CD14-positive monocyte (primary cell): ENCODE measurements around the gene ARMH1. TPM values are rescaled to one million over a fixed set of nuclear protein-coding genes. Genes with fewer than 3 reads are reported as not detected.
A peak's percentile ranks its signal among the peaks of the same experiment; 100 is the strongest.

Experiments used
- DNase-seq, 3 donors: peaks; one replicate each; pipeline ENCODE4 v3.0.0-alpha.2; 2011 to 2022
- H2AFZ ChIP-seq: 2 replicates; pipeline ENCODE4 v1.6.0; 2012; ENCODE audit warnings: mild to moderate bottlenecking, low read depth, low read length, inconsistent platforms; ENCODE audit not compliant: insufficient read depth, poor library complexity, severe bottlenecking
- H3K27ac ChIP-seq, 2 donors: 1 replicate in 1 of 2; 2 replicates in 1 of 2; pipeline ENCODE4 v1.5.1; 2012 to 2013; ENCODE audit warnings: low read length in 2 of 2, control low read depth in 1 of 2, inconsistent platforms in 1 of 2, low read depth in 1 of 2, mild to moderate bottlenecking in 1 of 2
- H3K27me3 ChIP-seq, 2 donors: one replicate each; pipeline versions ENCODE4 v1.6.0 to v1.6.1; 2011 to 2013; ENCODE audit warnings: low read length in 2 of 2; ENCODE audit not compliant: control insufficient read depth in 2 of 2, insufficient read depth in 2 of 2
- H3K36me3 ChIP-seq, 2 donors: replicated peaks in 1 of 2; 1 replicate in 1 of 2; 2 replicates in 1 of 2; pipeline versions ENCODE4 v1.5.1 to v1.6.1; 2012 to 2013; ENCODE audit warnings: low read length in 2 of 2, control low read depth in 1 of 2, inconsistent platforms in 1 of 2, mild to moderate bottlenecking in 1 of 2; ENCODE audit not compliant: insufficient read depth in 2 of 2, control insufficient read depth in 1 of 2
- H3K4me1 ChIP-seq, 2 donors: 1 replicate in 1 of 2; 2 replicates in 1 of 2; pipeline versions ENCODE4 v1.5.1 to v1.6.1; 2012 to 2013; ENCODE audit warnings: low read length in 2 of 2, control low read depth in 1 of 2, inconsistent platforms in 1 of 2, mild to moderate bottlenecking in 1 of 2, moderate library complexity in 1 of 2; ENCODE audit not compliant: insufficient read depth in 2 of 2, control insufficient read depth in 1 of 2
- H3K4me2 ChIP-seq: replicated peaks from 2 replicates; pipeline ENCODE3; 2012; ENCODE audit warnings: low read length, moderate library complexity, mild to moderate bottlenecking; ENCODE audit not compliant: poor library complexity, severe bottlenecking; ENCODE audit errors: extremely low read depth
- H3K4me3 ChIP-seq, 3 experiments: fragments of 200-600 bp in 1 of 3; sonication (generic) in 1 of 3; replicated peaks in 1 of 3; 1 replicate in 2 of 3; 2 replicates in 1 of 3; pipeline ENCODE4 v1.5.1; 2011 to 2013; ENCODE audit warnings: low read length in 3 of 3, mild to moderate bottlenecking in 3 of 3, control low read depth in 2 of 3, low read depth in 2 of 3, inconsistent platforms in 1 of 3, moderate library complexity in 1 of 3
- H3K79me2 ChIP-seq: 2 replicates; pipeline ENCODE4 v1.6.0; 2012; ENCODE audit warnings: mild to moderate bottlenecking, control low read depth, inconsistent platforms, low read length, moderate library complexity; ENCODE audit not compliant: insufficient read depth
- H3K9ac ChIP-seq: 2 replicates; pipeline ENCODE4 v1.6.0; 2017; ENCODE audit warnings: low read length, mild to moderate bottlenecking; ENCODE audit not compliant: insufficient read depth, poor library complexity, severe bottlenecking
- H3K9me3 ChIP-seq, 2 donors: replicated peaks in 1 of 2; 1 replicate in 1 of 2; 2 replicates in 1 of 2; pipeline versions ENCODE4 v1.5.1 to v1.6.1; 2012 to 2013; ENCODE audit warnings: low read length in 2 of 2, control low read depth in 1 of 2; ENCODE audit not compliant: control insufficient read depth in 1 of 2, insufficient read depth in 1 of 2
- H4K20me1 ChIP-seq: 2 replicates; pipeline ENCODE4 v1.6.0; 2012; ENCODE audit warnings: mild to moderate bottlenecking, low read length, control low read depth, moderate library complexity; ENCODE audit not compliant: insufficient read depth
- H3K27ac Mint-ChIP-seq, 7 donors: one replicate each; pipeline ENCODE4 v1.8.0; 2020; ENCODE audit warnings: mild to moderate bottlenecking in 7 of 7, mixed read lengths in 7 of 7, moderate library complexity in 6 of 7, inconsistent platforms in 2 of 7
- H3K27me3 Mint-ChIP-seq, 3 donors: one replicate each; pipeline ENCODE4 v1.8.0; 2021 to 2022; ENCODE audit warnings: low read depth in 3 of 3, mild to moderate bottlenecking in 3 of 3, mixed read lengths in 3 of 3, moderate library complexity in 3 of 3, inconsistent platforms in 1 of 3
- H3K36me3 Mint-ChIP-seq, 2 donors: one replicate each; pipeline ENCODE4 v1.8.0; 2020; ENCODE audit warnings: mixed read lengths in 2 of 2, inconsistent platforms in 1 of 2, mild to moderate bottlenecking in 1 of 2
- H3K4me1 Mint-ChIP-seq: one replicate; pipeline ENCODE4 v1.8.0; 2020; ENCODE audit warnings: mild to moderate bottlenecking, mixed read lengths
- H3K4me3 Mint-ChIP-seq, 2 donors: one replicate each; pipeline ENCODE4 v1.8.0; 2020; ENCODE audit warnings: mild to moderate bottlenecking in 2 of 2, mixed read lengths in 2 of 2, moderate library complexity in 1 of 2
- H3K9me3 Mint-ChIP-seq, 7 donors: one replicate each; pipeline ENCODE4 v1.8.0; 2020 to 2022; ENCODE audit warnings: mixed read lengths in 7 of 7, mild to moderate bottlenecking in 6 of 7, moderate library complexity in 6 of 7, inconsistent platforms in 2 of 7
- CTCF ChIP-seq: fragments of 200-600 bp; IDR thresholded peaks from one replicate; pipeline ENCODE4 v1.8.0; 2022; ENCODE audit warnings: antibody characterized with exemption, mild to moderate bottlenecking
- WGBS: methylation state at CpG from one replicate; pipeline ENCODE4 v1.1.5; 2013; ENCODE audit warnings: missing lambda C conversion rate; ENCODE audit not compliant: insufficient coverage; 5-methylcytosine and 5-hydroxymethylcytosine counted together
- intact Hi-C, 2 donors: fragments of 100-400 bp; cut with micrococcal nuclease; formaldehyde crosslinking; loops; one replicate each; pipeline versions ENCODE4 v1.15.0 to v1.15.1; 2023
- polyA plus RNA-seq, 3 donors: library from polyadenylated mRNA; depleted of rRNA in 1 of 3; unstranded in 2 of 3; stranded (reverse) in 1 of 3; fragments of 300-500 nt in 2 of 3; fragments of >200 nt in 1 of 3; fragmentation: Illumina TruSeq in 2 of 3; gene quantifications; 1 replicate in 2 of 3; 2 replicates in 1 of 3; pipeline ENCODE4 v1.2.3, GENCODE V29; 2012 to 2021

Gene ARMH1
- polyA plus RNA-seq, 3 donors: 14.7 to 209 (median 15.8) TPM

GRCh38 chr1:44707112-44707881 is 32.8 kb downstream of the ARMH1 start:
- intact Hi-C loops: loop anchor here in 1 of 2 donors (5.0 kb wide), 1 partner anchor 50 kb away; no protein-coding TSS in a partner anchor
- Histone ChIP-seq H3K27me3 (peaks cover 0 to 14% of the 10 kb centered on the region in 2 donors), H3K4me1 (peaks cover 5 to 8% of the 10 kb centered on the region in 2 donors), H3K4me3 (no peak overlapping the region), H4K20me1 (no peaks in the 10 kb centered on the region), H3K36me3 (no peaks in the 10 kb centered on the region), H2AFZ (no peak overlapping the region), H3K9ac (no peak overlapping the region), H3K79me2 (no peaks in the 10 kb centered on the region), H3K27ac (no peak overlapping the region), H3K4me2 (no peak overlapping the region), H3K9me3 (no peaks in the 10 kb centered on the region)
- H3K4me3 Mint-ChIP-seq: no peak overlapping the region
- TF ChIP-seq CTCF: no peak
- no peak overlapping the region for H3K27ac Mint-ChIP-seq
- H3K9me3 Mint-ChIP-seq: peaks cover 0 to 3% (median 0%) of the 10 kb centered on the region in 7 donors
- 100% methylated on average over 1 of the region's 6 CpGs for WGBS
- no peaks in the 10 kb centered on the region for H3K36me3 Mint-ChIP-seq
- peak in 1 of 3 donors; percentile 26 for DNase-seq
- H3K4me1 Mint-ChIP-seq: peaks cover 6% of the 10 kb centered on the region
- H3K27me3 Mint-ChIP-seq: peaks cover 16 to 38% (median 19%) of the 10 kb centered on the region in 3 donors

- peak; percentile 43 to 73 (median 59) for DNase-seq
- H3K9me3 Mint-ChIP-seq: peaks cover 0 to 2% (median 0%) of the 10 kb centered on the region in 7 donors
- WGBS: 28% methylated on average over 6 of the region's 15 CpGs
- H2AFZ ChIP-seq: peak overlapping the region; percentile 50
- peaks cover 14 to 31% (median 20%) of the 10 kb centered on the region in 3 donors for H3K27me3 Mint-ChIP-seq
- H3K36me3 Mint-ChIP-seq: no peaks in the 10 kb centered on the region
- H3K9me3 ChIP-seq: no peaks in the 10 kb centered on the region
- no peaks in the 10 kb centered on the region for H3K36me3 ChIP-seq
- H3K27ac ChIP-seq: no peak overlapping the region
- H4K20me1 ChIP-seq: no peaks in the 10 kb centered on the region
- intact Hi-C loops: loop anchor here in 1 of 2 donors (5.0 kb wide), 1 partner anchor 51 kb away; no protein-coding TSS in a partner anchor
- peaks cover 5 to 8% of the 10 kb centered on the region in 2 donors for H3K4me1 ChIP-seq
- peak overlapping the region in 1 of 3 experiments; percentile 40 for H3K4me3 ChIP-seq
- H3K27me3 ChIP-seq: peaks cover 0 to 14% of the 10 kb centered on the region in 2 donors
- H3K79me2 ChIP-seq: no peaks in the 10 kb centered on the region
- peak overlapping the region; percentile 61 to 89 for H3K4me3 Mint-ChIP-seq
- H3K27ac Mint-ChIP-seq: peak overlapping the region in 2 of 7 donors; percentile 35 to 81
- TF ChIP-seq CTCF: peak; percentile 80
- peaks cover 6% of the 10 kb centered on the region for H3K4me1 Mint-ChIP-seq
- no peak overlapping the region for H3K9ac ChIP-seq
- H3K4me2 ChIP-seq: peak overlapping the region; percentile 51
Measured at GRCh38 chr1:44707959-44708831, 33.7 kb downstream of the ARMH1 start.
